Urinary bladder (tissue), 4 donors: ENCODE results near the gene ATP8B3. TPM values are rescaled to one million over a fixed set of nuclear protein-coding genes. Genes with fewer than 3 reads are reported as not detected.
"Not testable (repeated sequence)": the region's sequence is repeated elsewhere in the genome, so short reads cannot be mapped to it uniquely, and the experiment has no call there.

ENCODE experiments used
- DNase-seq: peaks from one replicate; pipeline ENCODE4 v3.0.0-alpha.2; 2015; ENCODE audit errors: extremely low spot score
- H3K27ac ChIP-seq: one replicate; pipeline ENCODE4 v1.5.1; 2013; ENCODE audit warnings: low read depth, mild to moderate bottlenecking, moderate library complexity
- H3K36me3 ChIP-seq: one replicate; pipeline ENCODE4 v1.6.1; 2013; ENCODE audit warnings: mild to moderate bottlenecking, moderate library complexity; ENCODE audit not compliant: insufficient read depth
- H3K4me1 ChIP-seq: one replicate; pipeline ENCODE4 v1.6.1; 2013; ENCODE audit warnings: mild to moderate bottlenecking, moderate library complexity; ENCODE audit not compliant: insufficient read depth
- H3K4me3 ChIP-seq: one replicate; pipeline ENCODE4 v1.5.1; 2013; ENCODE audit warnings: low read depth, low read length
- WGBS: extraction: QIAGEN DNeasy Blood & Tissue Kit; methylation state at CpG from one replicate; pipeline ENCODE4 v1.1.7; 2013; 5-methylcytosine and 5-hydroxymethylcytosine counted together
- polyA plus RNA-seq: library from polyadenylated mRNA; stranded (reverse); fragments of 200-250 nt; gene quantifications from one replicate; pipeline ENCODE4 v1.2.3, GENCODE V29; 2013
- total RNA-seq: library from RNA; depleted of rRNA; stranded (reverse); fragments of >200 nt; gene quantifications from one replicate; pipeline ENCODE4 v1.2.3, GENCODE V29; 2014
- donor health status: healthy with polysubstance abuse.
- donor health status: healthy.

The ATP8B3 gene
- total and polyA plus RNA-seq, 2 donors, result 1.4 to 1.6 TPM

DNA sequence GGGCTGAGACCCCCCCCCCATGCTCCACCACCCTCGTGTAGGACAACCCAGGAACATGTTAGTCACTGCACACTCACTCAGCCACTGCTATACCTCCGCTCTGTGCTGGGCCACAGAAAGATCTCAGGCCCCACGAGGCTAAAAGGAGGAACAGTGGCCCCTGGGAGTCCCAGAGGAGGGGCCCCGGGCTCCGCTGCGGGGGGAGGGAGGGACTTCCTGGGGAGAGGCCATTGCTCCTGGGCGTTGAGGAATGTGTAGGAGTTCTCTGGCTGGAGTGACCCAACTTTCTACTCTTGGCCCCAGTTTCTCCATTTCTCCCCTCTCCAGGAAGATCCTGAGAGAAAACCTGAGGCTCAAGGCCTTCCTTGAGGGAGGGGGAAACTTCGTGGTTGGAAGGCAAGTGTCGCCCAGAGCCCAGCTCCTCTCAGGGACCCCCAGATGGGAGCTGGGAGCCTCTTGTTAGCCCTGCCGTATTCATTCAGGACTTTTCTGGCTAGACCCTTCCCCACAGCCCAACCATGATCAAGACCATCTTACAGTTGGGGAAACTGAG lies 45.2 kb downstream of the ATP8B3 start:
- WGBS, result 22% methylated on average over 10 of the region's 10 CpGs
- Histone ChIP-seq H3K4me3 (no peak overlapping the region), H3K27ac (no peak overlapping the region), H3K36me3 (no peaks in the 10 kb centered on the region), H3K4me1 (peaks cover 2% of the 10 kb centered on the region)
- no peak for DNase-seq

DNA sequence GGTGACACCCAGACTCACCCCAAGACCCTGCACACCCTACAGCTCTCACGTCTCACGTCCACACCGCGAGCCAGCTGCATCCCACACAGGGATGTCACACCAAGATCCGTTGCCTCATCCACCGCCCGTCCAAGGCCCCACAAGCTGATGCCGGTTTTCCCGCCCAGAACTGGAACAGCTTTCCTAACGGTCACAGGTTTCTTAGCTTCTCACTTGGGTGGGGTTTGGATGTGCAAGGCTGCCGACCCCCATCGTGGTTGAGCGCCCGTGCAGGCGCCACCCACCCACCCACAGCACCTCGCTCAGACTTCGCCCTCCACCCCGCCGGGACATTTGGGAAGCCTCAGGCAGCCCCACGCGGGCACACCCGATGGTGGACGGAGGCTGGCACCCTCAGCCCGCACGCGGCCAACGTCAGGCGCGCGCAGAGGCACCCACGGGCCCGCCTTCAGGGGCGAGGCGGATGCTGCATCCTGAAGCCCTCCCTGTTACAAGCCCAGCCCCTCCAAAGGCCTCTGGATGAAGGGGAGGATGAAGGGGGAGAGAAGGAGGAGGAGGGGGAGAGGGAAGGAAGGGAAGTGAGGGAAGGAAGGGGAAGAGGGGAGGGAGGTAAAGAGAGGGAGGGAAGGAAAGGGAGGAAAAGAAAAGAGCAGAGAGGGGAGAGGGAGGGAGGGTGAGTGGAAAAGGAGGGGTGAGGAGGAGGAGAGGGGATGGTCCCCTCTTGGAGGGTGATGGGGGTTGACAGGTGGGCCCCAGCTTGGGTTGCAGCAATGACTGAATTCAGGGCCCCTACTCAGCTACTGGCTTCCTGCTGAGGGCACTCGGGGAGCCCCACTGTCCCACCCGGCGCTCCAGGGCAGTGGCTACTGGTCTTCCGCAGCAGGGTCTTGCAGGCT lies 45.9 kb downstream of the ATP8B3 start:
- H3K36me3 ChIP-seq, result no peaks in the 10 kb centered on the region
- H3K4me1 ChIP-seq, result peaks cover 2% of the 10 kb centered on the region
- DNase-seq, result no peak
- H3K27ac ChIP-seq, result no peak overlapping the region
- WGBS, result 4% methylated on average over 38 of the region's 38 CpGs
- no peak overlapping the region for H3K4me3 ChIP-seq

GRCh38 chr19:1765232-1765903 lies 46.7 kb downstream of the ATP8B3 start:
- Histone ChIP-seq H3K27ac (no peak overlapping the region), H3K4me1 (peaks cover 2% of the 10 kb centered on the region), H3K4me3 (no peak overlapping the region), H3K36me3 (no peaks in the 10 kb centered on the region)
- WGBS, result 13% methylated on average over 33 of the region's 33 CpGs
- no peak for DNase-seq

DNA sequence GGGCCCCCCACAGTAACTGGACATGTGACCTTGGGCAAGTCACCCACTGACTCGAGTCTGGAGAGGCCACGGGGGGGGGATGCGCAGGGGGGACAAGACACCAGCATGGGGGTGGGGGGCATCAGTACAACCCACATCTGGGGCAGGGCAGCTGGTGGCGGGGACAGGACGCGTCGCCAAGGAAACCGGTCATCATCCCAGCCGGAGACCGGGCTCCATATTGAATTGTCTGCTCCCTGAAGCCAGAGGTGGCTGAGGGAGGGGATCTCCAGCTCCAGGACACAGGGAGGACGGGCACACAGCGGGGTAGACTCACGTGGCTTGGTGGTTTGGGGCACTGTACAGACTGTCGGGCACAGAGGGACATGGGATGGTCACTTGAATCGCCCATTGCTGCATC lies 47.3 kb downstream of the ATP8B3 start:
- H3K4me3 ChIP-seq, result no peak overlapping the region
- WGBS, result 16% methylated on average over 15 of the region's 15 CpGs
- peaks cover 2% of the 10 kb centered on the region for H3K4me1 ChIP-seq
- H3K27ac ChIP-seq, result no peak overlapping the region
- no peak for DNase-seq
- H3K36me3 ChIP-seq, result no peaks in the 10 kb centered on the region

- Histone ChIP-seq H3K4me3 (no peak overlapping the region), H3K27ac (no peak overlapping the region), H3K36me3 (no peaks in the 10 kb centered on the region), H3K4me1 (peaks cover 2% of the 10 kb centered on the region)
- DNase-seq, result no peak
- 6% methylated on average over 39 of the region's 39 CpGs for WGBS
Measured at GRCh38 chr19:1763648-1764639, 48.1 kb downstream of the ATP8B3 start.

DNA sequence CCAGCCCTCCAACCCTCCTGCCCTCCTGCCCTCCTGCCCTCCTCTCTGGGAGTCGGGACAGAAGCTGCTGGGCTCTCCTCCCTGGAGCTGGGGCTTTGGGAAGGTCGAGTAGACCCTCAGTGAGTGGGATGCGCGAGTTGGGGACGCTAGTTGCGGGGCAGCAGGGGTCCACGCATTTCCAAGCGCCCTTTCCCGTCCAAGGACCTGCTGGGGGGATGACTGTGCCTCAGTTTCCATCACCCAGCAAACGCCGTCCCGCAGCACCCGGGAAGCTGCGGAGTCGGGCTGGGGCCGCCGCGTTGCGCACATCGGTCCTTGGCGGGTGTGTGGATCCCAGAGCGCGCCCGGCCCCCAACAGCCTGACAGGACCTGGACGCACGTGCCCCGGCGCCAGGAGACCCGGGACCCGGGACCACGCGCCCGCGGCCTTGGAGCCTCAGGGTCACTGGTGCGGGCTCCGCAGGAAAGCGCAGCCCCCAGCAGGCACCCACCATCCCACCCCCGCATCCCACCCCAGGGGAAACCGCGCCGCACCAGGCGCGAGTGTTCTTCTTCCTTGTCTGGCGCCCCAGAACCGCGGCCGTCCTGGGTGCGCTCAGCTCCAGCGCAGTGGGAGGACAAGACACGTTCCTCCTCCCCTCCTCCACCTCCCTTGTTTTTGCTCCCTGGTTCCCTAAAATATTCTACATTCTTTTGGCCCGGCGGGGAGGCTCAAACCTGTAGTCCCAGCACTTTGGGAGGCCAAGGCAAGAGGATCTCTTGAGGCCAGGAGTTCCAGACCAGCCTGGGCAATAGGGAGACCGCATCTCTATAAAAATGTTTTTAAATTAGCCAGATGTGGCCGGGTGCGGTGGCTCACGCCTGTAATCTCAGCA lies 49.6 kb downstream of the ATP8B3 start:
- no peak overlapping the region for H3K27ac ChIP-seq
- no peaks in the 10 kb centered on the region for H3K36me3 ChIP-seq
- no peak overlapping the region for H3K4me3 ChIP-seq
- 4% methylated on average over 56 of the region's 56 CpGs for WGBS
- H3K4me1 ChIP-seq, result peaks cover 2% of the 10 kb centered on the region
- DNase-seq, result no peak

DNA sequence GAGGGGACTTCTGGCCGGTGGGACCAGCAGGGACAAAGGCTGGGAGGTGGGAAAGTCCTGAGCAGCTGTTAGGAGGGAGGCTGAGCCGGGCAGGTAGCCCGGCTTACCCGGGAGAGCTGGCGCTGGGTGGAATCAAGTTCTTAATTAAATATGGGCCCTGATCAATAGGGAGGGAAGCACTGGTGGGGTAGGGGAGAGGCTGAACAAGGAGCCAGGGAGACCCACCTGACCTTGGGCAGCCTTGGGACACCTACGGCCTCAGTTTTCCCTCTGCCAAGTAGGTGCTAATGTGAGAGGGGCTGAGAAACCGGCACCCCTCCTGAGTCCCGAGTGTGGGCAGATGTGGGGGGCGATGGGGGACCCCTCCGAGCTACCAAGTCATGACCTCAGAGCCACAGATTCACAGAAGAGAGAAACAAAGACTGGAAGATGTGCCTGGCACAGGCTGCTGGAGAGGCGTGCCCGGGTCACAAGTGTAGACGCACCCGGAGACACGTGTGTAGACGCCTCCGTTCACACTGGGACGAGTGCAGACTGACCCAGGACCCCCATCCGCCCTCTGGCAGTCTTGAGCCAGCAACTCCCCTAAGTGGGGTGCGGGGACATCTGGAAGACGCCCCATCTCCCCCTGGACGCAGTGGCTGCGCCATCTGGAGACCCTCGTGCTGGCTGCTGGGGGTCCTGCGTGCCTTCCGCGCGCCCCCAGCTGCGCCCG lies 50.4 kb downstream of the ATP8B3 start:
- Histone ChIP-seq H3K4me1 (no peaks in the 10 kb centered on the region), H3K4me3 (no peak overlapping the region), H3K36me3 (no peaks in the 10 kb centered on the region), H3K27ac (no peak overlapping the region)
- no peak for DNase-seq
- 4% methylated on average over 30 of the region's 30 CpGs for WGBS

DNA sequence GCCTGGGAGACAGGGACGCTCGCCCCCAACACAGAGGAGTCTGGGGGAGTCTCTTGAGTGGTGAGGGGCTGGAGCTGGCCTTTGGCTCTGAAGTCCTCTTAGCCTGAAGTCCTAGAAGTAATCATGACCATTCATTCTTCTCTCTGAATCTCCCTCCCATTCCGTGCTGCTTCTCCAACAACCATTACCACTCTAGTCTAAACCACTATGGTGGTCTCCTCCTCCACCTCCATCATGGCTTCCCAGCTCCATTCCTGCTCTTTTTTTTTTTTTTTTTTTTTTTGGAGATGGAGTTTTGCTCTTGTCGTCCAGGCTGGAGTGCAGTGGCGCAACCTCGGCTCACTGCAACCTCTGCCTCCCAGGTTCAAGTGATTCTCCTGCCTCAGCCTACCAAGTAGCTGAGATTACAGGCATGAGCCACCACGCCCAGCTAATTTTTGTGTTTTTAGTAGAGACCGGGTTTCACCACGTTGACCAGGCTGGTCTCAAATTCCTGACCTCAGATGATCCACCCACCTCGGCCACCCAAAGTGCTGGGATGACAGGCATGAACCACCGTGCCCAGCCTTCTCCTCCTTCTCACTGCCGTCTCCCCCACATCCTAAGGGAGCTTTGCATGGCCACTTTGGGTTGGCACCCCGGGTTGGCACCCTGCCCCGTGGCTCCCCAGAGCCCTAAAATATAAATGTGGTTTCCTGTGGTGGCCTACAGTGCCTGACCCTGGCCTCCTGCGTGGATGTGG lies 51.1 kb downstream of the ATP8B3 start:
- H3K4me1 ChIP-seq, DNase-seq, H3K4me3 ChIP-seq, H3K36me3 ChIP-seq, H3K27ac ChIP-seq: not testable (repeated sequence)
- WGBS, result 13% methylated on average over 15 of the region's 15 CpGs

GRCh38 chr19:1760020-1760419 lies 52.1 kb downstream of the ATP8B3 start:
- no peak for DNase-seq
- H3K36me3 ChIP-seq, result no peaks in the 10 kb centered on the region
- 4% methylated on average over 17 of the region's 17 CpGs for WGBS
- no peak overlapping the region for H3K27ac ChIP-seq
- H3K4me1 ChIP-seq, result no peaks in the 10 kb centered on the region
- H3K4me3 ChIP-seq, result no peak overlapping the region

GRCh38 chr19:1758959-1759903 lies 52.8 kb downstream of the ATP8B3 start:
- Histone ChIP-seq H3K36me3 (no peaks in the 10 kb centered on the region), H3K27ac (no peak overlapping the region), H3K4me3 (no peak overlapping the region), H3K4me1 (no peaks in the 10 kb centered on the region)
- 19% methylated on average over 16 of the region's 16 CpGs for WGBS
- no peak for DNase-seq

DNA sequence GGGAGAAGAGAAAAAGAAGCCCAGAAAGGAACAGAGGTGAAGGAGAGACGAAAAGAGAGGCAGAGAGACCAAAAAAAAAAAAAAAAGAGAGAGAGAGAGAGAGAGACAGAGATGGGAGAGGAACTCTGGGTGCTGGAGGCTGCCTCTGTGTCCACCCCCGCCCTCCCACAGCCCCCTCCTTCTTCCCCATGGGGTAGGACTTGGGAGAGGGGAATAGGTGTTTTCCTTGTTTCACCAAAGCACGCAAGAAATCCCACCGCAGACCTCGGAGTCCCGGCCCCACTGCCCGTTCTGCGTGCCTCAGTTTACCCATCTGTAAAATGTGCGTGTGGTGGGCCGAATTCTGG lies 53.9 kb downstream of the ATP8B3 start:
- 5% methylated on average over 10 of the region's 10 CpGs for WGBS
- H3K36me3 ChIP-seq, result no peaks in the 10 kb centered on the region
- no peak overlapping the region for H3K4me3 ChIP-seq
- no peak overlapping the region for H3K27ac ChIP-seq
- DNase-seq, result no peak
- H3K4me1 ChIP-seq, result no peaks in the 10 kb centered on the region
